Measurements from ENCODE around the gene CXCR6. TPM values are rescaled to one million over a fixed set of nuclear protein-coding genes. Genes with fewer than 3 reads are reported as not detected.
A peak's percentile ranks its signal among the peaks of the same experiment; 100 is the strongest.

CXCR6 gene
- total and polyA plus RNA-seq, 8 donors, result 0.08 to 0.89 (median 0.35) TPM; not detected in 1

DNA sequence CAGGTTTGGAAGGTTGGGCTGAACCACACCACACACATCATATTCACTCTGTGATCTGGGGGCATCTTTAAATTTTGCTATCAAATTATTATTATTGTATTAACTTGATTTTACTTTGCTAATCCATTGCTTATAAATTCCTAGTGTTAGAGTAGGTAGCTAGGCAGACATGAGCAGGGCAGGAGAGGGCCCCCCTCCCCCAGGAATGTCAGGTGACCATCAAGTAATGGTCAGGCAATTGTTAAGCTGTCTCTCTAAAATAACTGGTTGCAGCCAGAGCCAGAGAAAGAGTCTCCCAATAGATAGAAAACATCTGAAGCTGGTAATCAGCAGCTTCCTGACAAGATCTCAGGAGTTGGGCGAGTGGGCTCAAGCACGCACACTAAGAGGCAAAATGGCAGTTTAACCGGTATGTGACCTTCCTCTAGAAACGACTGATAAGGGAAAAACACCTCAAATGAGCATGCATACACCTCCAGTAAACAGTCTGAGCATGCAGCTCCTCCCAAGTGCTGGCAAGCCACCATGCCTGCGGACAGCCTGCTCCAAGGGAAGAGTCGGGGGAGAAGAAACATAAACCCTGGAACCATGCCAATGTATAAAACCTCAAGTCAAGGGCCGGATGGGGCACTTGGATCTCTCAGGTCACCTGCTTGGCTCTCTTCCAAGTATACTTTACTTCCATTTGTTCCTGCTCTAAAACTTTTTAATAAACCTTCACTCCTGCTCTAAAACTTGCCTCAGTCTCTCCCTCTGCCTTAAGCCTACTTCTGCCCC is 3.1 kb upstream of the CXCR6 start:
- ATAC-seq, result no peak
- no peaks in the 10 kb centered on the region for H3K9me3 ChIP-seq
- H3K27ac ChIP-seq, result no peak overlapping the region
- no peak overlapping the region for H3K4me3 ChIP-seq
- H3K27me3 ChIP-seq, result no peaks in the 10 kb centered on the region
- FAIRE-seq, result no peak
- no peak for DNase-seq
- 78 to 83% methylated on average over 7 of the region's 7 CpGs for WGBS, 2 donors
- H3K4me1 ChIP-seq, result no peaks in the 10 kb centered on the region
- TF ChIP-seq CTCF (IDR thresholded peaks at IDR 0.05), result no peak
- peaks cover 0 to 9% (median 3%) of the 10 kb centered on the region in 3 donors for H3K36me3 ChIP-seq
- intact Hi-C loops (cut with DNase I), result no loop called here

- intact Hi-C loops (cut with DNase I), result no loop called here
- Histone ChIP-seq H3K27ac (no peak overlapping the region), H3K4me3 (no peak overlapping the region), H3K9me3 (no peaks in the 10 kb centered on the region), H3K27me3 (no peaks in the 10 kb centered on the region), H3K4me1 (no peaks in the 10 kb centered on the region), H3K36me3 (peaks cover 0 to 9% (median 3%) of the 10 kb centered on the region in 3 donors)
- ATAC-seq (no peak), DNase-seq (no peak), FAIRE-seq (no peak)
- WGBS, 2 donors, result 81 to 90% methylated on average over 6 of the region's 6 CpGs
- TF ChIP-seq CTCF (IDR thresholded peaks at IDR 0.05), result no peak
Observed at GRCh38 chr3:45940781-45941365, 2.4 kb upstream of the CXCR6 start.

GRCh38 chr3:45942051-45942825 is 1.0 kb upstream of the CXCR6 start:
- WGBS, 2 donors, result 61% methylated on average over 6 of the region's 6 CpGs
- DNase-seq (no peak), FAIRE-seq (no peak), ATAC-seq (peak in 2 of 4 donors; percentile 10 to 40)
- no peak for TF ChIP-seq CTCF (IDR thresholded peaks at IDR 0.05)
- Histone ChIP-seq H3K4me1 (no peaks in the 10 kb centered on the region), H3K36me3 (peaks cover 0 to 6% (median under 1%) of the 10 kb centered on the region in 3 donors), H3K27me3 (no peaks in the 10 kb centered on the region), H3K4me3 (no peak overlapping the region), H3K9me3 (no peaks in the 10 kb centered on the region), H3K27ac (no peak overlapping the region)
- intact Hi-C loops (cut with DNase I), result no loop called here

DNA sequence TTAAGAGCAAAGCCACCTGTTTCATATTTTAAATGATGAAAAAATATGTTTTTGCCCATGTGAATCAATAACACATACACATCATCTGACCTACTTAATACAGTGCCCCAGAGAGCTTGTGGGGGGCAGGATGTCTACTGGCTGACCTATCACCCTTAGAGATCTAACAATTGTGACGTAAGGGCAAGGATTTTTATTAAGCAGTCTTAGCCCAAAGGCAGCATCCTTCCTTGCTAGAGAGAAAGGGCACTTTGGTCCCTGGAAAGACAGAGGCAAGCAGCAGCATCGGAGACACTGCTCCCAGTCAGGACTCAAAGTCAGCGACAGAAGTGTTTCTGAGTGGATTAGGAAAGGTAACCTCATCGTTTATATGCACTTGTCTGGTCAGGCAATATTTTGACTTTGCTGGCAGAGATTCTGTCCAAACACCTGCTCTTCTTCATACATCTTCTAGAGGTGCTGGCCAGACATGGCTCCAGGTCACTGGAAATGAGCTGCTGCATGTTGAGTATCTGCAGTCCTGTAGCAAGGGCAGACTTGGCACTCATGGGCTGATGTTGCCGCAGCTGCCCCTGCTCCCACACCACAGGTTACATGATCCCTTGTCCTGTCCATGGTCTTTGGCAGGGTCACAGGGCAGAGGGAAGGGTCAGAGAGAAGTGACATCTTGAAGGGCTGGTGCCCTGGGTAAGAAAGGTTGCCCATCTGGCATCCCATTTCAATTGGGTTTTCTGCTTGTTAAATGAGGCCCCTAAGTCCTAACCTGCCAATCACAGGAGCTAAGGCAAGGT is 1.8 kb downstream of the CXCR6 start:
- H3K4me1 ChIP-seq, result no peaks in the 10 kb centered on the region
- H3K27ac ChIP-seq, result no peak overlapping the region
- peaks cover 0 to 29% (median 7%) of the 10 kb centered on the region in 3 donors for H3K36me3 ChIP-seq
- intact Hi-C loops (cut with DNase I), result no loop called here
- H3K27me3 ChIP-seq, result no peaks in the 10 kb centered on the region
- no peak for TF ChIP-seq CTCF (IDR thresholded peaks at IDR 0.05)
- DNase-seq (no peak), ATAC-seq (peak in 1 of 4 donors; percentile 25), FAIRE-seq (no peak)
- H3K9me3 ChIP-seq, result no peaks in the 10 kb centered on the region
- H3K4me3 ChIP-seq, result no peak overlapping the region
- 72 to 83% methylated on average over 5 of the region's 5 CpGs for WGBS, 2 donors

All from pancreas (tissue), 10 donors.